HEK293 (cell line): Measurements from ENCODE around the gene KRT12.

Source experiments
- CTCF ChIA-PET: fragments of 350-600 bp; formaldehyde crosslinking; extraction: SDS; loops from one replicate; lab custom pipeline; 2021; ENCODE audit warnings: antibody characterized with exemption; lab: Yijun Ruan, JAX
- POLR2A ChIA-PET: fragments of 300-600 bp; formaldehyde crosslinking; extraction: SDS; loops from one replicate; lab custom pipeline; 2020; ENCODE audit warnings: antibody characterized with exemption, inconsistent platforms; lab: Yijun Ruan, JAX
- H3K27ac ChIP-seq: fragments of 200-500 bp; sonication (Bioruptor generic); 2 replicates; pipeline ENCODE4 v1.5.1; 2014; ENCODE audit warnings: low read depth, low read length, control low read depth, inconsistent platforms; ENCODE audit errors: extremely low read depth
- H3K36me3 ChIP-seq, 2 experiments: fragments of 200-500 bp in 1 of 2; sonication (Bioruptor generic) in 1 of 2; 1 replicate in 1 of 2; 2 replicates in 1 of 2; pipeline ENCODE4 v1.5.1; 2014 to 2017; ENCODE audit warnings: inconsistent platforms in 2 of 2, low read length in 2 of 2; ENCODE audit not compliant: control insufficient read depth in 2 of 2, insufficient read depth in 1 of 2
- H3K4me1 ChIP-seq: fragments of 200-500 bp; sonication (Bioruptor generic); 2 replicates; pipeline ENCODE4 v1.5.1; 2014; ENCODE audit warnings: mild to moderate bottlenecking, low read length, inconsistent platforms; ENCODE audit not compliant: control insufficient read depth, insufficient read depth
- H3K4me3 ChIP-seq: 2 replicates; pipeline ENCODE4 v1.5.1; 2011; ENCODE audit warnings: low read depth, mild to moderate bottlenecking, control low read depth, low read length, moderate library complexity
- H3K9me3 ChIP-seq: fragments of 200-500 bp; sonication (Bioruptor generic); 2 replicates; pipeline ENCODE4 v1.5.1; 2014; ENCODE audit warnings: low read depth, low read length, inconsistent platforms; ENCODE audit not compliant: control insufficient read depth, insufficient read depth
- KLF10 ChIP-seq: fragments of 450-650 bp; IDR thresholded peaks from 2 replicates; pipeline ENCODE4 v1.5.1; 2018; ENCODE audit warnings: missing biosample characterization, mild to moderate bottlenecking, missing genetic modification characterization
- OSR2 ChIP-seq: fragments of 450-650 bp; formaldehyde crosslinking; IDR thresholded peaks from 2 replicates; pipeline ENCODE4 v1.5.1; 2016; ENCODE audit warnings: missing biosample characterization, missing genetic modification characterization
- SCRT2 ChIP-seq: fragments of 450-650 bp; formaldehyde crosslinking; IDR thresholded peaks from 2 replicates; pipeline ENCODE4 v1.5.1; 2016; ENCODE audit warnings: missing biosample characterization, missing genetic modification characterization
- SP7 ChIP-seq: fragments of 450-650 bp; formaldehyde crosslinking; IDR thresholded peaks from 2 replicates; pipeline ENCODE4 v1.5.1; 2016; ENCODE audit warnings: missing biosample characterization, missing genetic modification characterization
- ZBTB20 ChIP-seq: fragments of 450-650 bp; formaldehyde crosslinking; IDR thresholded peaks from 2 replicates; pipeline ENCODE4 v1.5.1; 2016; ENCODE audit warnings: missing biosample characterization, missing genetic modification characterization
- ZFHX2 ChIP-seq: fragments of 450-650 bp; formaldehyde crosslinking; conservative IDR thresholded peaks from 2 replicates; pipeline ENCODE4 v1.5.1; 2016; ENCODE audit warnings: missing biosample characterization, missing genetic modification characterization
- ZNF133 ChIP-seq: fragments of 450-650 bp; formaldehyde crosslinking; IDR thresholded peaks from 2 replicates; pipeline ENCODE4 v1.5.1; 2016; ENCODE audit warnings: missing biosample characterization, missing genetic modification characterization
- ZNF169 ChIP-seq: fragments of 450-650 bp; formaldehyde crosslinking; IDR thresholded peaks from 2 replicates; pipeline ENCODE4 v1.5.1; 2016; ENCODE audit warnings: missing biosample characterization, missing genetic modification characterization
- ZNF184 ChIP-seq: fragments of 450-650 bp; IDR thresholded peaks from 2 replicates; pipeline ENCODE4 v1.5.1; 2018; ENCODE audit warnings: missing biosample characterization, mild to moderate bottlenecking, missing genetic modification characterization
- ZNF24 ChIP-seq: fragments of 450-650 bp; formaldehyde crosslinking; IDR thresholded peaks from 2 replicates; pipeline ENCODE4 v1.5.1; 2016; ENCODE audit warnings: missing biosample characterization, missing genetic modification characterization
- ZNF335 ChIP-seq: fragments of 450-650 bp; formaldehyde crosslinking; conservative IDR thresholded peaks from 2 replicates; pipeline ENCODE4 v1.5.1; 2016; ENCODE audit warnings: missing biosample characterization, missing genetic modification characterization
- ZNF366 ChIP-seq: fragments of 450-650 bp; formaldehyde crosslinking; conservative IDR thresholded peaks from 2 replicates; pipeline ENCODE4 v1.5.1; 2016; ENCODE audit warnings: missing biosample characterization, missing genetic modification characterization
- ZNF561 ChIP-seq: fragments of 450-650 bp; IDR thresholded peaks from 2 replicates; pipeline ENCODE4 v1.5.1; 2018; ENCODE audit warnings: missing biosample characterization, missing genetic modification characterization, borderline replicate concordance
- ZNF629 ChIP-seq: fragments of 450-650 bp; formaldehyde crosslinking; IDR thresholded peaks from 2 replicates; pipeline ENCODE4 v1.5.1; 2017; ENCODE audit warnings: missing biosample characterization, missing genetic modification characterization
- ZNF639 ChIP-seq: fragments of 450-650 bp; formaldehyde crosslinking; IDR thresholded peaks from 2 replicates; pipeline ENCODE4 v1.5.1; 2016; ENCODE audit warnings: missing biosample characterization, missing genetic modification characterization
- ZNF654 ChIP-seq: fragments of 450-650 bp; formaldehyde crosslinking; IDR thresholded peaks from 2 replicates; pipeline ENCODE4 v1.5.1; 2016; ENCODE audit warnings: low read depth, missing biosample characterization, missing genetic modification characterization
- ZNF660 ChIP-seq: fragments of 450-650 bp; IDR thresholded peaks from 2 replicates; pipeline ENCODE4 v1.5.1; 2018; ENCODE audit warnings: missing biosample characterization, mild to moderate bottlenecking, missing genetic modification characterization
- ZNF670 ChIP-seq: fragments of 450-650 bp; formaldehyde crosslinking; IDR thresholded peaks from 2 replicates; pipeline ENCODE4 v1.5.1; 2016; ENCODE audit warnings: missing biosample characterization, missing genetic modification characterization, low read depth
- TF ChIP-seq, protein P1 (sequence below): fragments of 450-650 bp; formaldehyde crosslinking; IDR thresholded peaks from 2 replicates; pipeline ENCODE4 v1.5.1; 2016; ENCODE audit warnings: missing biosample characterization, missing genetic modification characterization
- TF ChIP-seq, protein P2 (sequence below): fragments of 450-650 bp; formaldehyde crosslinking; IDR thresholded peaks from 2 replicates; pipeline ENCODE4 v1.5.1; 2016; ENCODE audit warnings: missing biosample characterization, missing genetic modification characterization
- TF ChIP-seq, protein P3 (sequence below): fragments of 450-650 bp; formaldehyde crosslinking; IDR thresholded peaks from 2 replicates; pipeline ENCODE4 v1.5.1; 2016; ENCODE audit warnings: missing biosample characterization, missing genetic modification characterization

The KRT12 gene

DNA sequence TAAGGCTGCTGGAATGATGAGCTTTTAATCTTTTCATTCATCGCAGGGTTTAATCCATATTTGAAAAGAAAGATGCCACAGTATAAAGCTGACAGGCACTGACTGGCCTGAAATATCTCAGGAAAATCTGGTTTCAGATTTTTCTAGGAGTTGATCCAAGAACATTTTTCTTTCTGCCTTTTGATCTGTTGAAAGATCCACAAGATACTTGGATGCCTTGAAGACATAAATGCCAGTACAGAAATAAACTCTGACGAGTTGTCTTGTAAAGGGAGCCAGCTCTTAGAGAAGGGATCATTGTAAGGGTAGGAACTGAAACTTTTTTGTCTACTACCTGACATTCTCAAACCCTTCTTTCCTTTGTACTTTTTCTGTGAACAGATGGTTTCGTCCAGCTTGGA lies 43.4 kb upstream of the KRT12 start (continued):
- TF ChIP-seq, protein P1, sequence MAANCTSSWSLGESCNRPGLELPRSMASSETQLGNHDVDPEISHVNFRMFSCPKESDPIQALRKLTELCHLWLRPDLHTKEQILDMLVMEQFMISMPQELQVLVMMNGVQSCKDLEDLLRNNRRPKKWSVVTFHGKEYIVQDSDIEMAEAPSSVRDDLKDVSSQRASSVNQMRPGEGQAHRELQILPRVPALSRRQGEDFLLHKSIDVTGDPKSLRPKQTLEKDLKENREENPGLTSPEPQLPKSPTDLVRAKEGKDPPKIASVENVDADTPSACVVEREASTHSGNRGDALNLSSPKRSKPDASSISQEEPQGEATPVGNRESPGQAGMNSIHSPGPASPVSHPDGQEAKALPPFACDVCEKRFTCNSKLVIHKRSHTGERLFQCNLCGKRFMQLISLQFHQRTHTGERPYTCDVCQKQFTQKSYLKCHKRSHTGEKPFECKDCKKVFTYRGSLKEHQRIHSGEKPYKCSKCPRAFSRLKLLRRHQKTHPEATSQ (tag by site-specific recombination) = no peak

GRCh38 chr17:40909755-40910154 lies 42.7 kb upstream of the KRT12 start:
- POLR2A ChIA-PET = interaction anchor here (1.4 kb wide), 1 partner anchor 640 kb away, joined by 4 read pairs; no protein-coding TSS in a partner anchor
- no peaks in the 10 kb centered on the region for H3K9me3 ChIP-seq
- TF ChIP-seq ZBTB20 (tag by site-specific recombination) (no peak), ZNF670 (tag by site-specific recombination) (no peak), ZFHX2 (tag by site-specific recombination) (0 out of 2 replicates have a peak, but pooled peaks have one; percentile 37), ZNF660 (tag by site-specific recombination) (no peak), SCRT2 (tag by site-specific recombination) (peak; percentile 46; the same call in 1 of the 2 replicates), OSR2 (no peak), ZNF335 (peak; percentile 29; the same call in 1 of the 2 replicates)
- TF ChIP-seq, protein P2, sequence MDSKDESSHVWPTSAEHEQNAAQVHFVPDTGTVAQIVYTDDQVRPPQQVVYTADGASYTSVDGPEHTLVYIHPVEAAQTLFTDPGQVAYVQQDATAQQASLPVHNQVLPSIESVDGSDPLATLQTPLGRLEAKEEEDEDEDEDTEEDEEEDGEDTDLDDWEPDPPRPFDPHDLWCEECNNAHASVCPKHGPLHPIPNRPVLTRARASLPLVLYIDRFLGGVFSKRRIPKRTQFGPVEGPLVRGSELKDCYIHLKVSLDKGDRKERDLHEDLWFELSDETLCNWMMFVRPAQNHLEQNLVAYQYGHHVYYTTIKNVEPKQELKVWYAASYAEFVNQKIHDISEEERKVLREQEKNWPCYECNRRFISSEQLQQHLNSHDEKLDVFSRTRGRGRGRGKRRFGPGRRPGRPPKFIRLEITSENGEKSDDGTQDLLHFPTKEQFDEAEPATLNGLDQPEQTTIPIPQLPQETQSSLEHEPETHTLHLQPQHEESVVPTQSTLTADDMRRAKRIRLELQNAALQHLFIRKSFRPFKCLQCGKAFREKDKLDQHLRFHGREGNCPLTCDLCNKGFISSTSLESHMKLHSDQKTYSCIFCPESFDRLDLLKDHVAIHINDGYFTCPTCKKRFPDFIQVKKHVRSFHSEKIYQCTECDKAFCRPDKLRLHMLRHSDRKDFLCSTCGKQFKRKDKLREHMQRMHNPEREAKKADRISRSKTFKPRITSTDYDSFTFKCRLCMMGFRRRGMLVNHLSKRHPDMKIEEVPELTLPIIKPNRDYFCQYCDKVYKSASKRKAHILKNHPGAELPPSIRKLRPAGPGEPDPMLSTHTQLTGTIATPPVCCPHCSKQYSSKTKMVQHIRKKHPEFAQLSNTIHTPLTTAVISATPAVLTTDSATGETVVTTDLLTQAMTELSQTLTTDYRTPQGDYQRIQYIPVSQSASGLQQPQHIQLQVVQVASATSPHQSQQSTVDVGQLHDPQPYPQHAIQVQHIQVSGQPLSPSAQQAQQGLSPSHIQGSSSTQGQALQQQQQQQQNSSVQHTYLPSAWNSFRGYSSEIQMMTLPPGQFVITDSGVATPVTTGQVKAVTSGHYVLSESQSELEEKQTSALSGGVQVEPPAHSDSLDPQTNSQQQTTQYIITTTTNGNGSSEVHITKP = peak; percentile 2; the same call in 1 of the 2 replicates
- H3K4me3 ChIP-seq = no peak overlapping the region
- no peaks in the 10 kb centered on the region for H3K36me3 ChIP-seq
- peaks cover 6% of the 10 kb centered on the region; the same call in 1 of the 2 replicates for H3K4me1 ChIP-seq
- CTCF ChIA-PET = interaction anchor here (0.6 to 5.2 kb wide), 23 partner anchors 15 to 758 kb away, joined by 3 to 42 read pairs (median 5); no protein-coding TSS in a partner anchor
- H3K27ac ChIP-seq = no peak overlapping the region

GRCh38 chr17:40909351-40909750 lies 42.3 kb upstream of the KRT12 start:
- ChIA-PET CTCF (interaction anchor here (0.6 to 5.2 kb wide), 22 partner anchors 15 to 758 kb away, joined by 3 to 42 read pairs (median 5); no protein-coding TSS in a partner anchor), POLR2A (interaction anchor here (1.4 kb wide), 1 partner anchor 640 kb away, joined by 4 read pairs; no protein-coding TSS in a partner anchor)
- H3K36me3 ChIP-seq = no peaks in the 10 kb centered on the region
- H3K4me3 ChIP-seq = no peak overlapping the region
- peaks cover 6% of the 10 kb centered on the region; the same call in 1 of the 2 replicates for H3K4me1 ChIP-seq
- H3K9me3 ChIP-seq = no peaks in the 10 kb centered on the region
- H3K27ac ChIP-seq = no peak overlapping the region
- TF ChIP-seq KLF10 (tag by site-specific recombination) (peak; percentile 48; the same call in 1 of the 2 replicates), ZNF561 (tag by site-specific recombination) (peak; percentile 55; the same call in 1 of the 2 replicates), ZNF366 (tag by site-specific recombination) (0 out of 2 replicates have a peak, but pooled peaks have one; percentile 32), ZNF660 (tag by site-specific recombination) (peak; percentile 69), ZNF133 (tag by site-specific recombination) (no peak), SP7 (tag by site-specific recombination) (0 out of 2 replicates have a peak, but pooled peaks have one; percentile 56), ZNF24 (tag by site-specific recombination) (peak; percentile 78; the same call in 1 of the 2 replicates), ZNF654 (tag by site-specific recombination) (peak; percentile 97), ZNF169 (tag by site-specific recombination) (no peak), ZNF639 (tag by site-specific recombination) (0 out of 2 replicates have a peak, but pooled peaks have one; percentile 48), ZNF629 (peak; percentile 44; the same call in 1 of the 2 replicates), SCRT2 (tag by site-specific recombination) (peak; percentile 87), ZNF184 (peak; percentile 38; the same call in 1 of the 2 replicates)
- TF ChIP-seq, protein P2 = peak; percentile 25; the same call in 1 of the 2 replicates
- TF ChIP-seq, protein P3, sequence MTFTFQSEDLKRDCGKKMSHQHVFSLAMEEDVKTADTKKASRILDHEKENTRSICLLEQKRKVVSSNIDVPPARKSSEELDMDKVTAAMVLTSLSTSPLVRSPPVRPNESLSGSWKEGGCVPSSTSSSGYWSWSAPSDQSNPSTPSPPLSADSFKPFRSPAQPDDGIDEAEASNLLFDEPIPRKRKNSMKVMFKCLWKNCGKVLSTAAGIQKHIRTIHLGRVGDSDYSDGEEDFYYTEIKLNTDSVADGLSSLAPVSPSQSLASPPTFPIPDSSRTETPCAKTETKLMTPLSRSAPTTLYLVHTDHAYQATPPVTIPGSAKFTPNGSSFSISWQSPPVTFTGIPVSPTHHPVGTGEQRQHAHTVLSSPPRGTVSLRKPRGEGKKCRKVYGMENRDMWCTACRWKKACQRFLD (tag by site-specific recombination) = no peak
